ENCODE data around the gene TRAPPC3.

GRCh38 chr1:36187800-36188593, 38.7 kb upstream of the TRAPPC3 start:
- TF ChIP-seq, protein P1, sequence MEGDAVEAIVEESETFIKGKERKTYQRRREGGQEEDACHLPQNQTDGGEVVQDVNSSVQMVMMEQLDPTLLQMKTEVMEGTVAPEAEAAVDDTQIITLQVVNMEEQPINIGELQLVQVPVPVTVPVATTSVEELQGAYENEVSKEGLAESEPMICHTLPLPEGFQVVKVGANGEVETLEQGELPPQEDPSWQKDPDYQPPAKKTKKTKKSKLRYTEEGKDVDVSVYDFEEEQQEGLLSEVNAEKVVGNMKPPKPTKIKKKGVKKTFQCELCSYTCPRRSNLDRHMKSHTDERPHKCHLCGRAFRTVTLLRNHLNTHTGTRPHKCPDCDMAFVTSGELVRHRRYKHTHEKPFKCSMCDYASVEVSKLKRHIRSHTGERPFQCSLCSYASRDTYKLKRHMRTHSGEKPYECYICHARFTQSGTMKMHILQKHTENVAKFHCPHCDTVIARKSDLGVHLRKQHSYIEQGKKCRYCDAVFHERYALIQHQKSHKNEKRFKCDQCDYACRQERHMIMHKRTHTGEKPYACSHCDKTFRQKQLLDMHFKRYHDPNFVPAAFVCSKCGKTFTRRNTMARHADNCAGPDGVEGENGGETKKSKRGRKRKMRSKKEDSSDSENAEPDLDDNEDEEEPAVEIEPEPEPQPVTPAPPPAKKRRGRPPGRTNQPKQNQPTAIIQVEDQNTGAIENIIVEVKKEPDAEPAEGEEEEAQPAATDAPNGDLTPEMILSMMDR (IDR thresholded peaks at IDR 0.05) = peak; percentile 82
- TF ChIP-seq EZH2 (IDR thresholded peaks at IDR 0.05; ENCODE audit: borderline replicate concordance, insufficient read depth, low read depth, low read length, poor library complexity, severe bottlenecking) = no peak
